Stimulated activated CD4-positive, alpha-beta T cell treated with anti-CD3 and anti-CD28 coated beads, TNF-alpha, amount 100 ng/mL, for 4 hours (primary cell): ENCODE measurements around the gene SPART.
"Not testable (repeated sequence)": the region's sequence is repeated elsewhere in the genome, so short reads cannot be mapped to it uniquely, and the experiment has no call there.

Experiments used
- DNase-seq, 3 experiments: peaks; one replicate each; pipeline ENCODE4 v3.0.0-alpha.2; 2020; ENCODE audit warnings: low read depth in 3 of 3

SPART gene

GRCh38 chr13:36313047-36313969 lies 32.9 kb downstream of the SPART start:
- no peak for DNase-seq

GRCh38 chr13:36310417-36311108 lies 35.6 kb downstream of the SPART start:
- no peak for DNase-seq

- no peak for DNase-seq
Measured at GRCh38 chr13:36302289-36302688, 43.9 kb downstream of the SPART start.

GRCh38 chr13:36299469-36299868 lies 46.7 kb downstream of the SPART start:
- not testable (repeated sequence) for DNase-seq

GRCh38 chr13:36298535-36299068 lies 47.6 kb downstream of the SPART start:
- DNase-seq, result no peak

- peak; percentile 23 to 47 (median 31) for DNase-seq
Measured at GRCh38 chr13:36297366-36298338, 48.5 kb downstream of the SPART start, which contains the start of gene CCDC169. Gene CCDC169, minus strand, starts transcription at chr13:36297814. Its CDS starts 95 bp downstream, at chr13:36297719.

GRCh38 chr13:36294096-36294495 lies 52.1 kb downstream of the SPART start:
- DNase-seq, result no peak

- DNase-seq, result no peak
Measured at GRCh38 chr13:36293497-36293896, 52.7 kb downstream of the SPART start.

GRCh38 chr13:36288794-36289391 lies 57.3 kb downstream of the SPART start:
- no peak for DNase-seq

GRCh38 chr13:36286006-36286405 lies 60.2 kb downstream of the SPART start:
- no peak for DNase-seq

- no peak for DNase-seq
Measured at GRCh38 chr13:36282821-36283432, 63.3 kb downstream of the SPART start.

GRCh38 chr13:36275190-36276002 lies 70.8 kb downstream of the SPART start:
- no peak for DNase-seq

GRCh38 chr13:36273431-36273830 lies 72.8 kb downstream of the SPART start:
- no peak for DNase-seq

GRCh38 chr13:36261976-36262375 lies 84.2 kb downstream of the SPART start:
- DNase-seq, result no peak

GRCh38 chr13:36261011-36261410 lies 85.2 kb downstream of the SPART start:
- DNase-seq, result no peak

GRCh38 chr13:36259361-36260137 lies 86.6 kb downstream of the SPART start:
- no peak for DNase-seq

- DNase-seq, result no peak
Measured at GRCh38 chr13:36258831-36259230, 87.4 kb downstream of the SPART start.
